ENCODE measurements around the gene POM121L2. TPM values are rescaled to one million over a fixed set of nuclear protein-coding genes. Genes with fewer than 3 reads are reported as not detected.

POM121L2 gene
- total and polyA plus RNA-seq, 9 of the 15 experiments (the other 6 are each of a cell fraction or from before 2014, with no cell fraction given), result 0.23 to 0.45 TPM; not detected in 7

- Histone ChIP-seq H4K20me1 (replicated peaks; ENCODE audit: control insufficient read depth, insufficient read depth, low read length) (no peaks in the 10 kb centered on the region), H3K79me2 (ENCODE audit: control insufficient read depth, insufficient read depth, low read length) (no peaks in the 10 kb centered on the region), H3K4me3 (peak overlapping the region; percentile 58), H3K4me2 (ENCODE audit: insufficient read depth, low read length) (peak overlapping the region; percentile 97), H2AFZ (ENCODE audit: low read depth, low read length) (peak overlapping the region; percentile 88), H3K9me3 (replicated peaks; ENCODE audit: control insufficient read depth, insufficient read depth, low read depth, low read length) (peaks cover 4% of the 10 kb centered on the region; the same call in 1 of the 2 replicates), H3K4me1 (replicated peaks in 1 of 2; ENCODE audit: control insufficient read depth in 2 of 2, insufficient read depth in 2 of 2, low read length in 2 of 2) (peaks cover 4% of the 10 kb centered on the region in 2 experiments; a peak in 3 of 5 replicates), H3K9me1 (ENCODE audit: control insufficient read depth, insufficient read depth, low read length) (no peaks in the 10 kb centered on the region), H3K36me3 (ENCODE audit: control insufficient read depth, insufficient read depth, low read length) (no peaks in the 10 kb centered on the region), H3K27me3 (ENCODE audit: control insufficient read depth in 2 of 2, insufficient read depth in 2 of 2, low read length in 2 of 2) (no peaks in the 10 kb centered on the region), H3K9ac (ENCODE audit: insufficient read depth in 1 of 2, low read depth in 2 of 2, low read length in 2 of 2) (peak overlapping the region; percentile 66 to 87; a peak in 3 of 4 replicates), H3K27ac (ENCODE audit: extremely low read depth, low read depth, low read length) (peak overlapping the region; percentile 44; the same call in 2 of the 3 replicates)
- FAIRE-seq (no peak), DNase-seq (ENCODE audit: extremely low read depth in 1 of 4, low spot score in 3 of 4) (peak; percentile 60 to 61 (median 60)), ATAC-seq (peak; percentile 62)
- CTCF ChIA-PET (ENCODE audit: low intra/inter-chr PET ratio), result no interaction called here
- no TSS peak for BruUV-seq (replicated peaks)
- in situ Hi-C loops (cut with MboI) (no loop called here), intact Hi-C loops (cut with micrococcal nuclease) (loop anchor here (2.0 kb wide), 1 partner anchor 14 kb away; no protein-coding TSS in a partner anchor)
- POLR2A ChIA-PET, result interaction anchor here (0.7 to 1.1 kb wide), 3 partner anchors 17 to 147 kb away, joined by 3 to 4 read pairs (median 3); no protein-coding TSS in a partner anchor
- under 1% methylated on average over 9 of the region's 9 CpGs for WGBS (ENCODE audit: insufficient coverage, low coverage, missing lambda C conversion rate)
- no peak for TF ChIP-seq SREBF2 (CRISPR knock-in tag; IDR thresholded peaks at IDR 0.05)
- peak; percentile 19 for TF ChIP-seq RBBP5 (IDR thresholded peaks at IDR 0.05; ENCODE audit: borderline replicate concordance, insufficient read depth, low read length, poor library complexity, severe bottlenecking)
- no peak for TF ChIP-seq EWSR1 (IDR thresholded peaks at IDR 0.05; ENCODE audit: borderline replicate concordance, low read depth, partially characterized antibody)
- TF ChIP-seq DACH1 (IDR thresholded peaks at IDR 0.05; ENCODE audit: partially characterized antibody), result no peak
- no peak for TF ChIP-seq ZNF551 (CRISPR knock-in tag; IDR thresholded peaks at IDR 0.05)
- TF ChIP-seq RBM17 (IDR thresholded peaks at IDR 0.05; ENCODE audit: borderline replicate concordance, low read depth, low read length), result no peak
- TF ChIP-seq ZNF197 (CRISPR knock-in tag; IDR thresholded peaks at IDR 0.05; ENCODE audit: low read depth), result 0 out of 2 replicates have a peak, but pooled peaks have one; percentile 2
- no peak for TF ChIP-seq MED1 (CRISPR knock-in tag; IDR thresholded peaks at IDR 0.05; ENCODE audit: borderline replicate concordance)
- TF ChIP-seq DNMT1 (IDR thresholded peaks at IDR 0.05), result no peak
- TF ChIP-seq ZNF830 (CRISPR knock-in tag; IDR thresholded peaks at IDR 0.05), result no peak
- no peak for TF ChIP-seq HOMEZ (CRISPR knock-in tag; IDR thresholded peaks at IDR 0.05)
- TF ChIP-seq, protein P1, sequence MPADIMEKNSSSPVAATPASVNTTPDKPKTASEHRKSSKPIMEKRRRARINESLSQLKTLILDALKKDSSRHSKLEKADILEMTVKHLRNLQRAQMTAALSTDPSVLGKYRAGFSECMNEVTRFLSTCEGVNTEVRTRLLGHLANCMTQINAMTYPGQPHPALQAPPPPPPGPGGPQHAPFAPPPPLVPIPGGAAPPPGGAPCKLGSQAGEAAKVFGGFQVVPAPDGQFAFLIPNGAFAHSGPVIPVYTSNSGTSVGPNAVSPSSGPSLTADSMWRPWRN (IDR thresholded peaks at IDR 0.05; ENCODE audit: low read depth), result 0 out of 2 replicates have a peak, but pooled peaks have one; percentile 8
- TF ChIP-seq TBL1XR1 (IDR thresholded peaks at IDR 0.05; ENCODE audit: low read length in 2 of 2), result 0 out of 4 replicates have a peak, but pooled peaks of 1 of the 2 experiments have one; percentile 10
- no peak for TF ChIP-seq KAT8 (IDR thresholded peaks at IDR 0.05; ENCODE audit: low read depth)
- TF ChIP-seq ZNF384 (IDR thresholded peaks at IDR 0.05; ENCODE audit: low read depth, low read length), result peak; percentile 52; the same call in 1 of the 2 replicates
- 0 out of 2 replicates have a peak, but pooled peaks have one; percentile 7 for TF ChIP-seq GATAD2A (IDR thresholded peaks at IDR 0.05)
- TF ChIP-seq ZNF41 (CRISPR knock-in tag; conservative IDR thresholded peaks at IDR 0.05), result no peak
- TF ChIP-seq ZNF766 (CRISPR knock-in tag; conservative IDR thresholded peaks at IDR 0.05), result no peak
- 0 out of 2 replicates have a peak, but pooled peaks have one; percentile 8 for TF ChIP-seq ARID1B (IDR thresholded peaks at IDR 0.05)
- no peak for TF ChIP-seq ELK3 (CRISPR knock-in tag; IDR thresholded peaks at IDR 0.05)
- 0 out of 2 replicates have a peak, but pooled peaks have one; percentile 44 for TF ChIP-seq POLR2H (tag; IDR thresholded peaks at IDR 0.05; ENCODE audit: low read depth)
These were observed 31.5 kb downstream of the POM121L2 start for GRCh38 chr6:27280540-27281000.
